Measurements from ENCODE around the gene PGGHG.

DNA sequence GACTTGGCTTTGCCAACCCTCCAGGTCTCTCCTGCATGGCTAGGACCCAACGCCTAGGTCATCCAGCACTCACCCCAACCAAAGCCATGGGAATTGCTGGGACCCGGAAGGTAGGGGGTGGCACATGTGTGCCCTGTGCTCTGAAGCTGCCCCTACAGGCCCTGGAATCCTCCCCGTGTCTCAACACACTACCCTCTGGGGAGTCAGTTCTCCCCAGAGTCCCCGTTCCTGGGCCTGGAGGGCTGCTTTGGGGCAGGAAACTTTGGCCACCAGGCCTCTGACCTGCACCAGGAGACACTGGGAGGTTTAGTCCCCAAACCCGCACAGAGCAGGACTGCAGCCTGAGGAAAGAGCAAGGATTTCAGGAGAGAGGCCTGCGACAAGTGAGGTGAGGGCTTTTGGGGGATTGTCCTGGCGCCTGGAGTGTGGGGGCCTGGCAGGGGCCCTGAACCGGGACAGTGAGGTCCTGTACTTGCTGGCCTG is 24.4 kb downstream of the PGGHG start:
- TF ChIP-seq BCLAF1 (IDR thresholded peaks at IDR 0.05) (no peak), CHD1 (IDR thresholded peaks at IDR 0.05; ENCODE audit: low read depth, low read length) (0 out of 2 replicates have a peak, but pooled peaks have one; percentile 66), POLR2AphosphoS5 (IDR thresholded peaks at IDR 0.05; ENCODE audit: low read length) (no peak; the same call in 1 of the 2 replicates)

Data from GM12878 (cell line).